Esophagus muscularis mucosa (tissue), 4 donors: ENCODE data around the gene ERC2.

ENCODE experiments used
- EP300 ChIP-seq: sonication (generic); formaldehyde crosslinking; IDR thresholded peaks from one replicate; pipeline ENCODE4 v1.6.1; 2017; ENCODE audit warnings: antibody characterized with exemption
- POLR2A ChIP-seq: fragments of 450-650 bp; IDR thresholded peaks from one replicate; pipeline ENCODE4 v1.6.1; 2017; ENCODE audit warnings: antibody characterized with exemption, moderate library complexity, mild to moderate bottlenecking, low read depth
- POLR2AphosphoS5 ChIP-seq, 2 donors: sonication (generic); formaldehyde crosslinking; IDR thresholded peaks; one replicate each; pipeline ENCODE4 v1.6.1; 2017; ENCODE audit warnings: antibody characterized with exemption in 2 of 2
- TF ChIP-seq, protein P1 (sequence below), 3 experiments: fragments of 200-600 bp in 2 of 3; fragments of 450-650 bp in 1 of 3; sonication (generic) in 2 of 3; IDR thresholded peaks; one replicate each; pipeline ENCODE4 v1.5.1; 2017 to 2019; ENCODE audit warnings: antibody characterized with exemption in 3 of 3, mild to moderate bottlenecking in 2 of 3, moderate library complexity in 1 of 3

DNA sequence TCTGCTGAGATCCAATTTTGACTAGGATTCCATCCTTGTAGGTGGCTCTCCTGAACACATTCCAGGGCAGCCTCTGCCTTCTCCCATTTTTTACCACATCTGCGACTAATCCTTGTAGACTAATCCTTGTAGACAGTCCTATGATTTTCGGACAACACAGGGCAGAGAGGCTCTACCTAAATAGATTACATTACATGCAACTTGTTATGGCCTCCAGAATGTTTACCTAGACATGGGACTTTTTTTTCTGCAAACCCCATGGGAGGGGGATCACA is 741.8 kb downstream of the ERC2 start:
- TF ChIP-seq, protein P1, sequence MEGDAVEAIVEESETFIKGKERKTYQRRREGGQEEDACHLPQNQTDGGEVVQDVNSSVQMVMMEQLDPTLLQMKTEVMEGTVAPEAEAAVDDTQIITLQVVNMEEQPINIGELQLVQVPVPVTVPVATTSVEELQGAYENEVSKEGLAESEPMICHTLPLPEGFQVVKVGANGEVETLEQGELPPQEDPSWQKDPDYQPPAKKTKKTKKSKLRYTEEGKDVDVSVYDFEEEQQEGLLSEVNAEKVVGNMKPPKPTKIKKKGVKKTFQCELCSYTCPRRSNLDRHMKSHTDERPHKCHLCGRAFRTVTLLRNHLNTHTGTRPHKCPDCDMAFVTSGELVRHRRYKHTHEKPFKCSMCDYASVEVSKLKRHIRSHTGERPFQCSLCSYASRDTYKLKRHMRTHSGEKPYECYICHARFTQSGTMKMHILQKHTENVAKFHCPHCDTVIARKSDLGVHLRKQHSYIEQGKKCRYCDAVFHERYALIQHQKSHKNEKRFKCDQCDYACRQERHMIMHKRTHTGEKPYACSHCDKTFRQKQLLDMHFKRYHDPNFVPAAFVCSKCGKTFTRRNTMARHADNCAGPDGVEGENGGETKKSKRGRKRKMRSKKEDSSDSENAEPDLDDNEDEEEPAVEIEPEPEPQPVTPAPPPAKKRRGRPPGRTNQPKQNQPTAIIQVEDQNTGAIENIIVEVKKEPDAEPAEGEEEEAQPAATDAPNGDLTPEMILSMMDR (IDR thresholded peaks at IDR 0.05): no peak
- TF ChIP-seq POLR2AphosphoS5 (IDR thresholded peaks at IDR 0.05) (no peak), EP300 (no peak), POLR2A (no peak)
